ENCODE results near the gene PDGFA.

The PDGFA gene

DNA sequence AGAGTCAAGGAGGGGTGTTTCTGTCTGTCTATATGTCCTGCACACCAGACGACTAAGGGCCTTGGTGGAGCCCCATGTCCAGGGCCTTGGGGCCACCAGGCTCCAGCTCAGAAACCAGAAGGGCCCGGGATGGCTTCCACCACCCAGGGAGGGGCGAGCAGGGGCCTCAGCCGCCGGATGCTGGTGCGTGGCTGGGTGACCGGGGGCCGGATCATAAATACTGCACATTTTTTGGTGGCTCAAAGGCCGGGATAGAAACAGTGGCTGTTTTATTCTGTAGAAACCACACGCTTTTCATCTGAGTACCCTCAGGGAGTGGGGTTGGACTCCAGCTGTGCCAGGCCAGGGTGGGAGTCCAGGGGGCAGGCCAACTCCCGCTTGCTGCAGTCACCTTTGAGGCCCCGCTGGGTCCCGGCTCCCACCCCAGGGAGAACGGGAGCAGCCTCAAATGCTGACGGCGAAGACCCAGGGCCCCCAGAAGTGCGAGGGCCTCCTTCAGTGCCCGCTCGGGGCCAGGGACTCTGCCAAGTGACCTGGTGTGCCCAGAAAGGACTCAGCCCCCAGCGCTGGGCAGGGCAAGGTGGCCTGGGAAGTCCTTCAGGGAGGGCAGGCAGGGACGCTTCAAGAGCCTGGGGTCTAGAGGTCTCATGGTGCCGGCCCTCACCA, 28.2 kb downstream of the PDGFA start:
- H3K36me3 ChIP-seq (ENCODE audit: control insufficient read depth, low read length), result no peaks in the 10 kb centered on the region
- no peak overlapping the region for H3K4me2 ChIP-seq (ENCODE audit: low read length)
- no peaks in the 10 kb centered on the region for H3K9me2 ChIP-seq (replicated peaks; ENCODE audit: control insufficient read depth, low read length)
- H3F3A ChIP-seq (ENCODE audit: control insufficient read depth, insufficient read depth), result no peaks in the 10 kb centered on the region
- TF ChIP-seq, protein P1, sequence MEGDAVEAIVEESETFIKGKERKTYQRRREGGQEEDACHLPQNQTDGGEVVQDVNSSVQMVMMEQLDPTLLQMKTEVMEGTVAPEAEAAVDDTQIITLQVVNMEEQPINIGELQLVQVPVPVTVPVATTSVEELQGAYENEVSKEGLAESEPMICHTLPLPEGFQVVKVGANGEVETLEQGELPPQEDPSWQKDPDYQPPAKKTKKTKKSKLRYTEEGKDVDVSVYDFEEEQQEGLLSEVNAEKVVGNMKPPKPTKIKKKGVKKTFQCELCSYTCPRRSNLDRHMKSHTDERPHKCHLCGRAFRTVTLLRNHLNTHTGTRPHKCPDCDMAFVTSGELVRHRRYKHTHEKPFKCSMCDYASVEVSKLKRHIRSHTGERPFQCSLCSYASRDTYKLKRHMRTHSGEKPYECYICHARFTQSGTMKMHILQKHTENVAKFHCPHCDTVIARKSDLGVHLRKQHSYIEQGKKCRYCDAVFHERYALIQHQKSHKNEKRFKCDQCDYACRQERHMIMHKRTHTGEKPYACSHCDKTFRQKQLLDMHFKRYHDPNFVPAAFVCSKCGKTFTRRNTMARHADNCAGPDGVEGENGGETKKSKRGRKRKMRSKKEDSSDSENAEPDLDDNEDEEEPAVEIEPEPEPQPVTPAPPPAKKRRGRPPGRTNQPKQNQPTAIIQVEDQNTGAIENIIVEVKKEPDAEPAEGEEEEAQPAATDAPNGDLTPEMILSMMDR (IDR thresholded peaks at IDR 0.05; ENCODE audit: low read depth, low read length, poor library complexity, severe bottlenecking), result no peak
- no peak for TF ChIP-seq EZH2phosphoT487 (IDR thresholded peaks at IDR 0.05; ENCODE audit: borderline replicate concordance, low read length)
- no peak overlapping the region for H3K27ac ChIP-seq (ENCODE audit: low read depth, low read length)
- no peaks in the 10 kb centered on the region for H4K20me1 ChIP-seq (ENCODE audit: control insufficient read depth, insufficient read depth, low read depth, low read length)
- no peaks in the 10 kb centered on the region for H3K27me3 ChIP-seq (ENCODE audit: control insufficient read depth, low read length)
- no peak overlapping the region for H3K4me3 ChIP-seq (ENCODE audit: low read length)
- H3K9me3 ChIP-seq (ENCODE audit: control insufficient read depth, insufficient read depth, low read length), result peaks cover 37% of the 10 kb centered on the region; the same call in 1 of the 2 replicates
- no peaks in the 10 kb centered on the region for H3K79me2 ChIP-seq (ENCODE audit: control insufficient read depth, low read length)
- no peaks in the 10 kb centered on the region for H3K4me1 ChIP-seq (ENCODE audit: control insufficient read depth, low read length)

DNA sequence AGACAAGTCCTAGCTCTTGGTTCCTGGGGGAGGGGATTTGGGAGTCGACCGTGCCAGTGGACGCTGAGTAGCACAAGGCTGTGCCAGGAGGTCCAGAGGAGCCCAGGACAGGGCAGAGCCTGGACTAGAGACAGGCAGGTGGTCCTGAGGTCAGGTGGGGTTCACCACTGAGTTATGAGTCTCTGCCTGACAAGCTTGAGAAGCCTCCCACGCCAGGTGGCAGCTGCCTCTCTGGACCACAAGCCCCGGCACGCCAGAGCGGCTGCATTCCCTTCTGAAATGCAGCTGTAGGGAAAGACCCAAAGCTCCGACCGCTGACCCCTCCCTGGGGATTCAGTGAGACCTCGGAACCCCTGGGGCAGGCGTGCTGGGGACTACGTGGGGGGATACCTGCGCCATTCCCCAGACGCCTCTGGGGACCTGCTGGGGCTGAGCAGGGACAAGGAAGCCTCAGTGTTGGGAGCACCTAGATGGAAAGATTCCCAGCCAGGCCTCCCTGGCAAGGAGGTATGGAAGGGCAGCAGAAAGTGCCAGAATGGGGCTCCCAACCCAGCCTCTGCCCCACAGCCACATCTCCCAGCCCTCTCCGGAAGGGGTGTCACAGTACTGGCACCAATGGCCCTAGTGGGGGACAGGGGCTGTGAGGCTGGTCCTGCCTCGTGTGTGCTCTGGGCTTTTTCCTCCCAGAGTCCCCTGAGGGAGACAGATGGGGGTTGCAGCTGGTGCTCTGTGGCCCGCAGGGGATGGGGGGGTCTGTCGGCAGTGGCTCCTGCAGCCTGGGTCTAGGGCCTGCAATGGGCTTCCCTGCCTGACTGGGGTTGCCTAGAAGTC, 29.0 kb downstream of the PDGFA start:
- no peaks in the 10 kb centered on the region for H4K20me1 ChIP-seq (ENCODE audit: control insufficient read depth, insufficient read depth, low read depth, low read length)
- no peaks in the 10 kb centered on the region for H3K79me2 ChIP-seq (ENCODE audit: control insufficient read depth, low read length)
- H3K9me2 ChIP-seq (replicated peaks; ENCODE audit: control insufficient read depth, low read length), result no peaks in the 10 kb centered on the region
- H3K27ac ChIP-seq (ENCODE audit: low read depth, low read length), result no peak overlapping the region
- H3K36me3 ChIP-seq (ENCODE audit: control insufficient read depth, low read length), result no peaks in the 10 kb centered on the region
- H3K4me3 ChIP-seq (ENCODE audit: low read length), result no peak overlapping the region
- no peak for TF ChIP-seq EZH2phosphoT487 (IDR thresholded peaks at IDR 0.05; ENCODE audit: borderline replicate concordance, low read length)
- TF ChIP-seq, protein P1 (IDR thresholded peaks at IDR 0.05; ENCODE audit: low read depth, low read length, poor library complexity, severe bottlenecking), result no peak
- peaks cover 37% of the 10 kb centered on the region; the same call in 1 of the 2 replicates for H3K9me3 ChIP-seq (ENCODE audit: control insufficient read depth, insufficient read depth, low read length)
- H3K4me1 ChIP-seq (ENCODE audit: control insufficient read depth, low read length), result no peaks in the 10 kb centered on the region
- H3F3A ChIP-seq (ENCODE audit: control insufficient read depth, insufficient read depth), result no peaks in the 10 kb centered on the region
- H3K27me3 ChIP-seq (ENCODE audit: control insufficient read depth, low read length), result no peaks in the 10 kb centered on the region
- no peak overlapping the region for H3K4me2 ChIP-seq (ENCODE audit: low read length)

DNA sequence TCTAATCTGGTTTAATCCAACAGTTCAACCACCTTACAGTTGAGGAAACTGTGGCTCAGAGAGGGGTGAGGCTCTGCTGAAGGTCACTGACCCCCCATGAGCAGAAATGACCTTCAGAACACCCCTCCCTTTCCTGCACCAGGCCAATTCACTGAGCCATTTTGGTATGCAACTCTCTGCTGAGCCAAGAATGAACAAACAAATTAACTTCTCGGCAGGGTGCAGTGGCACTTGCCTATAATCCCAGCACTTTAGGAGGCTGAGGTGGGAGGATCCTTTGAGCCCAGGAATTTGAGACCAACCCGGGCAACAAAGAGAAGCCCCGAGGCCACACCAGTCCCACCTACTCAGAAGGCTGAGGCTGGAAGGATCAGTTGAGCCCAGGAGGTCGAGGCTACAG, 29.8 kb downstream of the PDGFA start:
- no peaks in the 10 kb centered on the region for H3K79me2 ChIP-seq (ENCODE audit: control insufficient read depth, low read length)
- TF ChIP-seq, protein P1 (IDR thresholded peaks at IDR 0.05; ENCODE audit: low read depth, low read length, poor library complexity, severe bottlenecking), result no peak
- no peak for TF ChIP-seq EZH2phosphoT487 (IDR thresholded peaks at IDR 0.05; ENCODE audit: borderline replicate concordance, low read length)
- no peak overlapping the region for H3K4me2 ChIP-seq (ENCODE audit: low read length)
- H3F3A ChIP-seq (ENCODE audit: control insufficient read depth, insufficient read depth), result no peaks in the 10 kb centered on the region
- no peaks in the 10 kb centered on the region for H3K9me2 ChIP-seq (replicated peaks; ENCODE audit: control insufficient read depth, low read length)
- no peaks in the 10 kb centered on the region for H4K20me1 ChIP-seq (ENCODE audit: control insufficient read depth, insufficient read depth, low read depth, low read length)
- no peak overlapping the region for H3K27ac ChIP-seq (ENCODE audit: low read depth, low read length)
- H3K36me3 ChIP-seq (ENCODE audit: control insufficient read depth, low read length), result no peaks in the 10 kb centered on the region
- no peaks in the 10 kb centered on the region for H3K27me3 ChIP-seq (ENCODE audit: control insufficient read depth, low read length)
- peaks cover 35% of the 10 kb centered on the region; the same call in 1 of the 2 replicates for H3K9me3 ChIP-seq (ENCODE audit: control insufficient read depth, insufficient read depth, low read length)
- no peak overlapping the region for H3K4me3 ChIP-seq (ENCODE audit: low read length)
- H3K4me1 ChIP-seq (ENCODE audit: control insufficient read depth, low read length), result no peaks in the 10 kb centered on the region

All from DOHH2 (cell line).